NCI-H1930 (cell line): ENCODE data around the gene UBE2H.
"Not testable (repeated sequence)": the region's sequence is repeated elsewhere in the genome, so short reads cannot be mapped to it uniquely, and the experiment has no call there.

ENCODE experiments used
- DNase-seq, 2 experiments: peaks; one replicate each; lab custom pipeline; 2025; lab: John Stamatoyannopoulos, UW

The UBE2H gene

GRCh38 chr7:129816742-129817141 is 136.0 kb downstream of the UBE2H start:
- no peak for DNase-seq

- DNase-seq: no peak
Measured at GRCh38 chr7:129807863-129808262, 144.9 kb downstream of the UBE2H start.

- no peak for DNase-seq
Measured at GRCh38 chr7:129804890-129805719, 147.7 kb downstream of the UBE2H start.

GRCh38 chr7:129804111-129804889 is 148.5 kb downstream of the UBE2H start:
- DNase-seq: no peak

- DNase-seq: no peak
Measured at GRCh38 chr7:129803546-129804081, 149.1 kb downstream of the UBE2H start.

- no peak for DNase-seq
Measured at GRCh38 chr7:129801882-129802281, 150.9 kb downstream of the UBE2H start.

GRCh38 chr7:129800901-129801300 is 151.9 kb downstream of the UBE2H start:
- no peak for DNase-seq

- DNase-seq: no peak
Measured at GRCh38 chr7:129799350-129799955, 153.3 kb downstream of the UBE2H start.

- no peak for DNase-seq
Measured at GRCh38 chr7:129798616-129799349, 154.0 kb downstream of the UBE2H start.

- no peak for DNase-seq
Measured at GRCh38 chr7:129797214-129797789, 155.5 kb downstream of the UBE2H start.

- no peak for DNase-seq
Measured at GRCh38 chr7:129796186-129796775, 156.5 kb downstream of the UBE2H start.

GRCh38 chr7:129794461-129794860 is 158.3 kb downstream of the UBE2H start:
- not testable (repeated sequence) for DNase-seq

GRCh38 chr7:129793506-129794310 is 159.1 kb downstream of the UBE2H start:
- DNase-seq: no peak

GRCh38 chr7:129792721-129793120 is 160.0 kb downstream of the UBE2H start:
- DNase-seq: no peak

GRCh38 chr7:129790136-129790535 is 162.6 kb downstream of the UBE2H start:
- DNase-seq: no peak

- no peak for DNase-seq
Measured at GRCh38 chr7:129789652-129790051, 163.1 kb downstream of the UBE2H start.

- no peak for DNase-seq
Measured at GRCh38 chr7:129789000-129789399, 163.8 kb downstream of the UBE2H start.

GRCh38 chr7:129786825-129787563 is 165.8 kb downstream of the UBE2H start:
- no peak for DNase-seq
